Retinal pigment epithelial cell (primary cell): ENCODE data around the gene MRPS33.

Experiments
- DNase-seq: peaks from one replicate; pipeline ENCODE4 v3.0.0-alpha.2; 2010; ENCODE audit warnings: low read depth
- H3K4me3 ChIP-seq: 2 replicates; pipeline ENCODE4 v1.5.1; 2011; ENCODE audit warnings: mild to moderate bottlenecking, low read length, control low read depth, moderate library complexity
- TF ChIP-seq, protein P1 (sequence below): conservative IDR thresholded peaks from 2 replicates; pipeline ENCODE4 v1.5.1; 2011; ENCODE audit warnings: low read depth, low read length, control low read depth, inconsistent platforms

Gene MRPS33

DNA sequence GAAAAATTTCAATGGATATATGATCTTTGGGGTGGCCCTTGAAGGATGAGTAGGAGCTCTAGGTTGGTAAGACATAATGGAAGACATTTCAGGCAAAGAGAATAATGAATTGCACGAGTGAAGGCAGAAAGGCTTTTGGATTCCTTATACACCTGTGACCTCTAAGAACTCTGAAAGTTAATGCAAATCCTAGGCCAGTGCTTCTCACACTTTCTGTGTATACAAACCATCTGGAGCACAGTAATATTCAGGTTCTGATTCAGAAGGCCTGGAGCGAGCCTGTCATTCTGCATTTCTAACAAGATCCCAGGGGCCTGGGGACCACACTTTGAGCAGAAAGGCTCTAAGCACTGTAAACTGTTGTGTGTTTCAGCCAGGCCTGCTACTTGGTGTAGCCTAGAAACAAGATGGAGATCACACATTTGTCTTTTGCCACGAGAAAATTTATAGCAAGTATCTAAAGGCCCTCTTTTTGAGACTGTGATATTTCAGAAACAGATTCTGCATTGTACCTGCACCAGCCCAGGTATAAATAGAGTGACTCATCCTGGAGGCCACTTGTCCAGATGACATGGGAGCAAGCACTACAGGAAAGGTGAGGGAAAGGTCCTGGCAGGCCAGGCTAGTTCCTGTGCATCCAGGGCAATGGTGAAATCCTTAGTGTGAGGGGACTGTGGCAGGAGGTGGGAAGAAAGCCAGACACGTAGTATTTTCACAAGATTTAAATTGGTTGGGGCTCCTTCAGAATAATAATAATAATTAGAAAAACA, 24.4 kb downstream of the MRPS33 start:
- TF ChIP-seq, protein P1, sequence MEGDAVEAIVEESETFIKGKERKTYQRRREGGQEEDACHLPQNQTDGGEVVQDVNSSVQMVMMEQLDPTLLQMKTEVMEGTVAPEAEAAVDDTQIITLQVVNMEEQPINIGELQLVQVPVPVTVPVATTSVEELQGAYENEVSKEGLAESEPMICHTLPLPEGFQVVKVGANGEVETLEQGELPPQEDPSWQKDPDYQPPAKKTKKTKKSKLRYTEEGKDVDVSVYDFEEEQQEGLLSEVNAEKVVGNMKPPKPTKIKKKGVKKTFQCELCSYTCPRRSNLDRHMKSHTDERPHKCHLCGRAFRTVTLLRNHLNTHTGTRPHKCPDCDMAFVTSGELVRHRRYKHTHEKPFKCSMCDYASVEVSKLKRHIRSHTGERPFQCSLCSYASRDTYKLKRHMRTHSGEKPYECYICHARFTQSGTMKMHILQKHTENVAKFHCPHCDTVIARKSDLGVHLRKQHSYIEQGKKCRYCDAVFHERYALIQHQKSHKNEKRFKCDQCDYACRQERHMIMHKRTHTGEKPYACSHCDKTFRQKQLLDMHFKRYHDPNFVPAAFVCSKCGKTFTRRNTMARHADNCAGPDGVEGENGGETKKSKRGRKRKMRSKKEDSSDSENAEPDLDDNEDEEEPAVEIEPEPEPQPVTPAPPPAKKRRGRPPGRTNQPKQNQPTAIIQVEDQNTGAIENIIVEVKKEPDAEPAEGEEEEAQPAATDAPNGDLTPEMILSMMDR = no peak
- no peak overlapping the region for H3K4me3 ChIP-seq
- DNase-seq = no peak

- H3K4me3 ChIP-seq = no peak overlapping the region
- TF ChIP-seq, protein P1 = no peak
- no peak for DNase-seq
These were observed 25.7 kb downstream of the MRPS33 start for GRCh38 chr7:140989068-140989467.

- TF ChIP-seq, protein P1 = peak; percentile 16
- H3K4me3 ChIP-seq = no peak overlapping the region
- no peak for DNase-seq
These were observed 30.9 kb downstream of the MRPS33 start for GRCh38 chr7:140983802-140984201.

GRCh38 chr7:140982508-140982907, 32.2 kb downstream of the MRPS33 start:
- no peak for DNase-seq
- H3K4me3 ChIP-seq = no peak overlapping the region
- TF ChIP-seq, protein P1 = no peak

DNA sequence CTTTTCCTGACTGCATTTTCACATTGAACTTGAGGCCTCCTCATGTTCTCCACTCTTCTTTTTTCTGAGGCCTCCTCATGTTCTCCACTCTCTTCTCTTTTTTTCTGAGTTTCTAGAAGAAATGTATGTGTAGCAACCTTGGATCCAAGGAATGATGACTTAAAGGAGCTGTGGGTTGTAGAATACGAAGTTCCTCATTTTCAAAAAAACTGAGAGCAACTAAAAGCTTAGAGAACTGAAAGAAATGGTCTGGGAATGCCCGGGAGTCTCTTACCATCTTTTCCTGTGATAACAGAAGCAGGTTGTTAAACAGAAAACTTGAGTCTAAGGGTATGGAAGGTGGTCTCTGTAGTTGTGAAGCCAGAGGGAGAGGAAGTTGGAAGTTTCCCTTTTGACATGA, 32.8 kb downstream of the MRPS33 start:
- TF ChIP-seq, protein P1 = no peak
- H3K4me3 ChIP-seq = no peak overlapping the region
- no peak for DNase-seq

- TF ChIP-seq, protein P1 = no peak
- no peak for DNase-seq
- H3K4me3 ChIP-seq = no peak overlapping the region
These were observed 37.0 kb downstream of the MRPS33 start for GRCh38 chr7:140977741-140978140.
